AG09309 (cell line): Measurements from ENCODE around the gene NR2C2.

ENCODE experiments used
- DNase-seq: peaks from one replicate; pipeline ENCODE4 v3.0.0-alpha.2; 2010; ENCODE audit warnings: low read depth
- H3K4me3 ChIP-seq: 2 replicates; pipeline ENCODE4 v1.5.1; 2011; ENCODE audit warnings: mild to moderate bottlenecking, low read depth, low read length, moderate library complexity; ENCODE audit not compliant: control insufficient read depth
- CTCF ChIP-seq: IDR thresholded peaks from 2 replicates; pipeline ENCODE4 v1.5.1; 2011; ENCODE audit warnings: mild to moderate bottlenecking, low read depth, low read length, inconsistent platforms; ENCODE audit not compliant: insufficient read depth, control insufficient read depth; ENCODE audit errors: missing control alignments

Gene NR2C2

GRCh38 chr3:15064835-15065549 lies 117.6 kb downstream of the NR2C2 start, which contains the start of gene MRPS25:
Gene MRPS25 (minus strand): TSS chr3:15065315. CDS start chr3:15065194, 121 bp downstream.
- H3K4me3 ChIP-seq = peak within 1 kb of the TSS; percentile 87
- peak; percentile 62 for DNase-seq
- no peak for TF ChIP-seq CTCF

- no peak for DNase-seq
- peak overlapping the region; percentile 87 for H3K4me3 ChIP-seq
- no peak for TF ChIP-seq CTCF
Measured at GRCh38 chr3:15065550-15066007, 118.2 kb downstream of the NR2C2 start.

GRCh38 chr3:15066467-15066866 lies 119.1 kb downstream of the NR2C2 start:
- no peak for TF ChIP-seq CTCF
- no peak for DNase-seq
- H3K4me3 ChIP-seq = no peak overlapping the region

GRCh38 chr3:15069441-15069840 lies 122.1 kb downstream of the NR2C2 start:
- no peak for DNase-seq
- TF ChIP-seq CTCF = no peak

GRCh38 chr3:15071699-15072098 lies 124.3 kb downstream of the NR2C2 start:
- no peak for TF ChIP-seq CTCF
- DNase-seq = no peak

More at GRCh38 chr3:15069441-15069840, 122.1 kb downstream of the NR2C2 start:
- H3K4me3 ChIP-seq = no peak overlapping the region

GRCh38 chr3:15074500-15074899 lies 127.1 kb downstream of the NR2C2 start:
- no peak for TF ChIP-seq CTCF
- DNase-seq = no peak
- H3K4me3 ChIP-seq = no peak overlapping the region

More at GRCh38 chr3:15071699-15072098, 124.3 kb downstream of the NR2C2 start:
- no peak overlapping the region for H3K4me3 ChIP-seq
